ENCODE measurements around the gene CEBPB. TPM values are rescaled to one million over a fixed set of nuclear protein-coding genes. Genes with fewer than 3 reads are reported as not detected.

CEBPB gene
- total RNA-seq, 2 experiments from 2014 or later = 28.8 to 32.0 TPM

GRCh38 chr20:50224531-50225255, 34.1 kb downstream of the CEBPB start:
- Mint-ChIP-seq H3K36me3 (ENCODE audit: low read depth) (no peaks in the 10 kb centered on the region), H3K4me3 (no peak overlapping the region), H3K27ac (no peak overlapping the region), H3K27me3 (ENCODE audit: low read depth) (no peaks in the 10 kb centered on the region), H3K9me3 (ENCODE audit: insufficient read depth) (no peaks in the 10 kb centered on the region), H3K4me1 (ENCODE audit: low read depth) (peaks cover 25% of the 10 kb centered on the region)
- POLR2A ChIA-PET = no interaction called here
- CTCF ChIA-PET = no interaction called here
- ATAC-seq (no peak), DNase-seq (no peak)

- DNase-seq (peak; percentile 24), ATAC-seq (no peak)
- H3K9me3 Mint-ChIP-seq (ENCODE audit: insufficient read depth) = no peaks in the 10 kb centered on the region
- H3K4me3 Mint-ChIP-seq = no peak overlapping the region
- H3K36me3 Mint-ChIP-seq (ENCODE audit: low read depth) = no peaks in the 10 kb centered on the region
- no peaks in the 10 kb centered on the region for H3K27me3 Mint-ChIP-seq (ENCODE audit: low read depth)
- peak overlapping the region; percentile 31 for H3K27ac Mint-ChIP-seq
- H3K4me1 Mint-ChIP-seq (ENCODE audit: low read depth) = peaks cover 25% of the 10 kb centered on the region
- ChIA-PET CTCF (no interaction called here), POLR2A (interaction anchor here (0.6 kb wide), 1 partner anchor 13 kb away, joined by 4 read pairs; no protein-coding TSS in a partner anchor)
These were observed 35.7 kb downstream of the CEBPB start for GRCh38 chr20:50226093-50226974.

GRCh38 chr20:50227506-50227905, 36.9 kb downstream of the CEBPB start:
- ATAC-seq (no peak), DNase-seq (no peak)
- CTCF ChIA-PET = no interaction called here
- H3K27me3 Mint-ChIP-seq (ENCODE audit: low read depth) = no peaks in the 10 kb centered on the region
- H3K27ac Mint-ChIP-seq = no peak overlapping the region
- H3K36me3 Mint-ChIP-seq (ENCODE audit: low read depth) = no peaks in the 10 kb centered on the region
- no peak overlapping the region for H3K4me3 Mint-ChIP-seq
- POLR2A ChIA-PET = interaction anchor here (1.1 kb wide), 1 partner anchor 18 kb away, joined by 3 read pairs; no protein-coding TSS in a partner anchor
- H3K4me1 Mint-ChIP-seq (ENCODE audit: low read depth) = peaks cover 25% of the 10 kb centered on the region
- H3K9me3 Mint-ChIP-seq (ENCODE audit: insufficient read depth) = no peaks in the 10 kb centered on the region

- ChIA-PET CTCF (no interaction called here), POLR2A (no interaction called here)
- H3K27me3 Mint-ChIP-seq (ENCODE audit: low read depth) = no peaks in the 10 kb centered on the region
- H3K4me3 Mint-ChIP-seq = no peak overlapping the region
- H3K36me3 Mint-ChIP-seq (ENCODE audit: low read depth) = no peaks in the 10 kb centered on the region
- H3K9me3 Mint-ChIP-seq (ENCODE audit: insufficient read depth) = no peaks in the 10 kb centered on the region
- H3K27ac Mint-ChIP-seq = peak overlapping the region; percentile 62
- ATAC-seq = no peak
- no peak for DNase-seq
- H3K4me1 Mint-ChIP-seq (ENCODE audit: low read depth) = peaks cover 25% of the 10 kb centered on the region
These were observed 38.6 kb downstream of the CEBPB start for GRCh38 chr20:50229156-50229607.

GRCh38 chr20:50230184-50230583, 39.6 kb downstream of the CEBPB start:
- H3K4me1 Mint-ChIP-seq (ENCODE audit: low read depth) = peaks cover 25% of the 10 kb centered on the region
- H3K27ac Mint-ChIP-seq = no peak overlapping the region
- ATAC-seq (no peak), DNase-seq (no peak)
- POLR2A ChIA-PET = interaction anchor here (1.1 kb wide), 1 partner anchor 108 kb away, joined by 3 read pairs; no protein-coding TSS in a partner anchor
- H3K4me3 Mint-ChIP-seq = no peak overlapping the region
- no peaks in the 10 kb centered on the region for H3K36me3 Mint-ChIP-seq (ENCODE audit: low read depth)
- no peaks in the 10 kb centered on the region for H3K27me3 Mint-ChIP-seq (ENCODE audit: low read depth)
- CTCF ChIA-PET = no interaction called here
- H3K9me3 Mint-ChIP-seq (ENCODE audit: insufficient read depth) = no peaks in the 10 kb centered on the region

- no peaks in the 10 kb centered on the region for H3K27me3 Mint-ChIP-seq (ENCODE audit: low read depth)
- H3K27ac Mint-ChIP-seq = no peak overlapping the region
- H3K4me3 Mint-ChIP-seq = no peak overlapping the region
- DNase-seq = no peak
- ChIA-PET CTCF (no interaction called here), POLR2A (interaction anchor here (0.6 to 1.1 kb wide), 2 partner anchors 9 to 107 kb away, joined by 3 read pairs; no protein-coding TSS in a partner anchor)
- ATAC-seq = no peak
- peaks cover 31% of the 10 kb centered on the region for H3K4me1 Mint-ChIP-seq (ENCODE audit: low read depth)
- H3K36me3 Mint-ChIP-seq (ENCODE audit: low read depth) = no peaks in the 10 kb centered on the region
- no peaks in the 10 kb centered on the region for H3K9me3 Mint-ChIP-seq (ENCODE audit: insufficient read depth)
These were observed 40.4 kb downstream of the CEBPB start for GRCh38 chr20:50230871-50231560.

- no peak for DNase-seq
- ChIA-PET POLR2A (interaction anchor here (0.6 kb wide), 1 partner anchor 10 kb away, joined by 3 read pairs; no protein-coding TSS in a partner anchor), CTCF (no interaction called here)
- no peak for ATAC-seq
- Mint-ChIP-seq H3K4me1 (ENCODE audit: low read depth) (peaks cover 30% of the 10 kb centered on the region), H3K36me3 (ENCODE audit: low read depth) (no peaks in the 10 kb centered on the region), H3K27ac (no peak overlapping the region), H3K9me3 (ENCODE audit: insufficient read depth) (no peaks in the 10 kb centered on the region), H3K27me3 (ENCODE audit: low read depth) (no peaks in the 10 kb centered on the region), H3K4me3 (no peak overlapping the region)
These were observed 41.2 kb downstream of the CEBPB start for GRCh38 chr20:50231854-50232253.

GRCh38 chr20:50232651-50233324, 42.2 kb downstream of the CEBPB start:
- POLR2A ChIA-PET = no interaction called here
- no peak for ATAC-seq

GRCh38 chr20:50233325-50234212, 42.9 kb downstream of the CEBPB start:
- no peak for DNase-seq
- no peak for ATAC-seq
- no peaks in the 10 kb centered on the region for H3K27me3 Mint-ChIP-seq (ENCODE audit: low read depth)
- H3K9me3 Mint-ChIP-seq (ENCODE audit: insufficient read depth) = no peaks in the 10 kb centered on the region
- H3K4me1 Mint-ChIP-seq (ENCODE audit: low read depth) = peaks cover 17% of the 10 kb centered on the region
- H3K36me3 Mint-ChIP-seq (ENCODE audit: low read depth) = no peaks in the 10 kb centered on the region
- ChIA-PET CTCF (no interaction called here), POLR2A (no interaction called here)
- no peak overlapping the region for H3K27ac Mint-ChIP-seq
- H3K4me3 Mint-ChIP-seq = no peak overlapping the region

More at GRCh38 chr20:50232651-50233324, 42.2 kb downstream of the CEBPB start:
- Mint-ChIP-seq H3K4me3 (no peak overlapping the region), H3K27me3 (ENCODE audit: low read depth) (no peaks in the 10 kb centered on the region), H3K27ac (no peak overlapping the region), H3K4me1 (ENCODE audit: low read depth) (peaks cover 21% of the 10 kb centered on the region), H3K9me3 (ENCODE audit: insufficient read depth) (no peaks in the 10 kb centered on the region), H3K36me3 (ENCODE audit: low read depth) (no peaks in the 10 kb centered on the region)
- no peak for DNase-seq
- CTCF ChIA-PET = no interaction called here

GRCh38 chr20:50234288-50234687, 43.7 kb downstream of the CEBPB start:
- DNase-seq (no peak), ATAC-seq (no peak)
- Mint-ChIP-seq H3K27ac (no peak overlapping the region), H3K4me1 (ENCODE audit: low read depth) (peaks cover 14% of the 10 kb centered on the region), H3K4me3 (no peak overlapping the region), H3K36me3 (ENCODE audit: low read depth) (no peaks in the 10 kb centered on the region), H3K27me3 (ENCODE audit: low read depth) (peaks cover 2% of the 10 kb centered on the region), H3K9me3 (ENCODE audit: insufficient read depth) (no peaks in the 10 kb centered on the region)
- ChIA-PET CTCF (no interaction called here), POLR2A (no interaction called here)

- H3K4me3 Mint-ChIP-seq = no peak overlapping the region
- ChIA-PET CTCF (no interaction called here), POLR2A (no interaction called here)
- H3K27ac Mint-ChIP-seq = no peak overlapping the region
- H3K9me3 Mint-ChIP-seq (ENCODE audit: insufficient read depth) = no peaks in the 10 kb centered on the region
- DNase-seq (no peak), ATAC-seq (no peak)
- peaks cover 13% of the 10 kb centered on the region for H3K27me3 Mint-ChIP-seq (ENCODE audit: low read depth)
- H3K36me3 Mint-ChIP-seq (ENCODE audit: low read depth) = no peaks in the 10 kb centered on the region
- H3K4me1 Mint-ChIP-seq (ENCODE audit: low read depth) = peaks cover 12% of the 10 kb centered on the region
These were observed 46.7 kb downstream of the CEBPB start for GRCh38 chr20:50237349-50237748.

Data from activated CD8-positive, alpha-beta T cell treated with anti-CD3 and anti-CD28 coated beads, Interleukin-2, amount 10 ng/mL, durations not matched to agents 7 days and 5 days (primary cell).